NT2/D1 (cell line): Measurements from ENCODE around the gene ADGRG3.

Experiments used
- DNase-seq: peaks from one replicate; pipeline ENCODE4 v3.0.0-alpha.2; 2011; ENCODE audit warnings: low read depth, low spot score
- H3K27me3 ChIP-seq: 2 replicates; pipeline ENCODE4 v1.6.0; 2011; ENCODE audit warnings: mild to moderate bottlenecking; ENCODE audit not compliant: insufficient read length, insufficient read depth
- H3K36me3 ChIP-seq: 2 replicates; pipeline ENCODE4 v1.6.1; 2011; ENCODE audit warnings: mild to moderate bottlenecking, low read length, mixed read lengths; ENCODE audit not compliant: insufficient read depth, insufficient read length
- H3K4me1 ChIP-seq: 2 replicates; pipeline ENCODE4 v1.5.1; 2011; ENCODE audit not compliant: insufficient read depth, insufficient read length
- H3K4me3 ChIP-seq: 2 replicates; pipeline ENCODE4 v1.5.1; 2011; ENCODE audit warnings: low read depth; ENCODE audit not compliant: insufficient read length
- H3K9ac ChIP-seq: 2 replicates; pipeline ENCODE4 v1.6.0; 2011; ENCODE audit warnings: low read depth; ENCODE audit not compliant: insufficient read length
- H3K9me3 ChIP-seq: 2 replicates; pipeline ENCODE4 v1.5.1; 2011; ENCODE audit warnings: mild to moderate bottlenecking, low read length; ENCODE audit not compliant: insufficient read depth
- SUZ12 ChIP-seq: IDR thresholded peaks from 2 replicates; pipeline ENCODE4 v1.6.1; 2011; ENCODE audit not compliant: insufficient read length, insufficient read depth; ENCODE audit errors: extremely low read depth
- YY1 ChIP-seq: IDR thresholded peaks from 2 replicates; pipeline ENCODE4 v1.6.1; 2011; ENCODE audit not compliant: insufficient read length, insufficient read depth
- ZNF274 ChIP-seq: IDR thresholded peaks from 2 replicates; pipeline ENCODE4 v1.6.1; 2011; ENCODE audit warnings: mild to moderate bottlenecking, low read depth, low read length

Gene ADGRG3

GRCh38 chr16:57664662-57665025 lies 3.5 kb upstream of the ADGRG3 start:
- no peak overlapping the region for H3K9ac ChIP-seq
- no peaks in the 10 kb centered on the region for H3K27me3 ChIP-seq
- H3K9me3 ChIP-seq = no peaks in the 10 kb centered on the region
- H3K4me3 ChIP-seq = no peak overlapping the region
- H3K4me1 ChIP-seq = peaks cover 14% of the 10 kb centered on the region
- H3K36me3 ChIP-seq = peaks cover 5% of the 10 kb centered on the region
- TF ChIP-seq ZNF274 (no peak), SUZ12 (no peak), YY1 (no peak)
- no peak for DNase-seq

- Histone ChIP-seq H3K27me3 (no peaks in the 10 kb centered on the region), H3K9ac (no peak overlapping the region), H3K36me3 (peaks cover 5% of the 10 kb centered on the region), H3K9me3 (no peaks in the 10 kb centered on the region), H3K4me3 (no peak overlapping the region), H3K4me1 (peaks cover 20% of the 10 kb centered on the region)
- DNase-seq = no peak
- TF ChIP-seq ZNF274 = no peak
- no peak for TF ChIP-seq YY1
- no peak for TF ChIP-seq SUZ12
Observed at GRCh38 chr16:57665541-57665940, 2.6 kb upstream of the ADGRG3 start.

- no peak for DNase-seq
- Histone ChIP-seq H3K9me3 (no peaks in the 10 kb centered on the region), H3K27me3 (no peaks in the 10 kb centered on the region), H3K36me3 (peaks cover 5% of the 10 kb centered on the region), H3K4me3 (no peak overlapping the region), H3K4me1 (peaks cover 20% of the 10 kb centered on the region), H3K9ac (peak overlapping the region; percentile 3)
- TF ChIP-seq YY1 = no peak
- TF ChIP-seq ZNF274 = no peak
- TF ChIP-seq SUZ12 = no peak
Observed at GRCh38 chr16:57666353-57667047, 1.6 kb upstream of the ADGRG3 start.

GRCh38 chr16:57667048-57667525 lies 1.0 kb upstream of the ADGRG3 start:
- TF ChIP-seq SUZ12 (no peak), ZNF274 (no peak), YY1 (no peak)

GRCh38 chr16:57667526-57668262 lies 412 bp upstream of the ADGRG3 start:
- H3K4me3 ChIP-seq = no peak overlapping the region
- no peak overlapping the region for H3K9ac ChIP-seq
- H3K36me3 ChIP-seq = no peaks in the 10 kb centered on the region
- H3K9me3 ChIP-seq = no peaks in the 10 kb centered on the region
- no peaks in the 10 kb centered on the region for H3K27me3 ChIP-seq
- no peak for DNase-seq
- peaks cover 23% of the 10 kb centered on the region for H3K4me1 ChIP-seq
- TF ChIP-seq ZNF274 (no peak), YY1 (no peak)

More at GRCh38 chr16:57667048-57667525, 1.0 kb upstream of the ADGRG3 start:
- no peak overlapping the region for H3K4me3 ChIP-seq
- no peaks in the 10 kb centered on the region for H3K27me3 ChIP-seq
- no peak for DNase-seq
- H3K9ac ChIP-seq = no peak overlapping the region
- peaks cover under 1% of the 10 kb centered on the region for H3K36me3 ChIP-seq
- no peaks in the 10 kb centered on the region for H3K9me3 ChIP-seq
- peaks cover 20% of the 10 kb centered on the region for H3K4me1 ChIP-seq

GRCh38 chr16:57668630-57669475 lies 747 bp downstream of the ADGRG3 start:
- peaks cover 4% of the 10 kb centered on the region for H3K27me3 ChIP-seq
- no peak overlapping the region for H3K9ac ChIP-seq
- no peaks in the 10 kb centered on the region for H3K9me3 ChIP-seq

More at GRCh38 chr16:57668630-57669475, 747 bp downstream of the ADGRG3 start:
- no peak for DNase-seq
- Histone ChIP-seq H3K4me1 (peaks cover 25% of the 10 kb centered on the region), H3K4me3 (no peak overlapping the region), H3K36me3 (no peaks in the 10 kb centered on the region)
- TF ChIP-seq SUZ12 = no peak
- no peak for TF ChIP-seq ZNF274
- TF ChIP-seq YY1 = no peak
